SK-N-MC (cell line): ENCODE data around the gene POLD2.

Experiments used
- EZH2 ChIP-seq: fragments of 200-600 bp; sonication (generic); IDR thresholded peaks from one replicate; pipeline ENCODE4 v1.6.1; 2017; ENCODE audit warnings: antibody characterized with exemption
- POLR2AphosphoS5 ChIP-seq: IDR thresholded peaks from 2 replicates; pipeline ENCODE4 v1.6.1; 2012; ENCODE audit warnings: mild to moderate bottlenecking, low read depth, low read length, borderline replicate concordance

- TF ChIP-seq POLR2AphosphoS5 (no peak; the same call in 1 of the 2 replicates), EZH2 (no peak)
Observed at GRCh38 chr7:44116087-44116788, 7.1 kb downstream of the POLD2 start.
